Measurements from ENCODE around the gene SRPX. TPM values are rescaled to one million over a fixed set of nuclear protein-coding genes. Genes with fewer than 3 reads are reported as not detected.
A peak's percentile ranks its signal among the peaks of the same experiment; 100 is the strongest.

Gene SRPX
- polyA plus RNA-seq, 2 of the 4 experiments (the other 2 are of a cell fraction): 1.8 to 3.8 TPM

GRCh38 chrX:38240541-38240940 is 19.9 kb upstream of the SRPX start:
- TF ChIP-seq KDM5A (IDR thresholded peaks at IDR 0.05) (no peak), EP300 (IDR thresholded peaks at IDR 0.05) (no peak), CEBPB (IDR thresholded peaks at IDR 0.05) (no peak), ELK1 (IDR thresholded peaks at IDR 0.05; ENCODE audit: low read depth, low read length) (no peak), PBX3 (IDR thresholded peaks at IDR 0.05) (no peak), HOXA7 (CRISPR knock-in tag; IDR thresholded peaks at IDR 0.05) (no peak), HEYL (CRISPR knock-in tag; IDR thresholded peaks at IDR 0.05) (no peak)
- DNase-seq (ENCODE audit: low read depth in 1 of 2, low spot score in 1 of 2) (no peak), ATAC-seq (no peak)

GRCh38 chrX:38236901-38237615 is 16.4 kb upstream of the SRPX start:
- TF ChIP-seq CBX2 (IDR thresholded peaks at IDR 0.05; ENCODE audit: borderline replicate concordance, low read depth): no peak
- TF ChIP-seq ESRRA (IDR thresholded peaks at IDR 0.05; ENCODE audit: borderline replicate concordance, low read length): no peak
- no peak for TF ChIP-seq RARB (CRISPR knock-in tag; IDR thresholded peaks at IDR 0.05)
- peak; percentile 14 for TF ChIP-seq MAFK (IDR thresholded peaks at IDR 0.05; ENCODE audit: partially characterized antibody)
- TF ChIP-seq CHD2 (IDR thresholded peaks at IDR 0.05; ENCODE audit: low read length, partially characterized antibody): no peak
- H3K4me2 ChIP-seq: no peak overlapping the region
- no peak overlapping the region for H3K27ac ChIP-seq
- peaks cover 11% of the 10 kb centered on the region; the same call in 1 of the 3 replicates for H3K4me1 ChIP-seq
- DNase-seq (ENCODE audit: low read depth in 1 of 2, low spot score in 1 of 2) (no peak), ATAC-seq (no peak), FAIRE-seq (peak; percentile 91)
- no peak overlapping the region for H3K4me3 ChIP-seq
- 27% methylated on average over 6 of the region's 6 CpGs for whole genome bisulfite sequencing (ENCODE audit: missing lambda C conversion rate)
- CTCF ChIA-PET: no interaction called here
- POLR2A ChIA-PET: no interaction called here
- no peaks in the 10 kb centered on the region for H3K9me3 ChIP-seq

More at GRCh38 chrX:38240541-38240940, 19.9 kb upstream of the SRPX start:
- CTCF ChIA-PET: no interaction called here
- POLR2A ChIA-PET: no interaction called here
- no peak overlapping the region for H3K4me3 ChIP-seq
- FAIRE-seq: no peak
- no peaks in the 10 kb centered on the region for H3K9me3 ChIP-seq
- 43% methylated on average over 2 of the region's 2 CpGs for WGBS (ENCODE audit: missing lambda C conversion rate)
- H3K27ac ChIP-seq: no peak overlapping the region
- no peak overlapping the region for H3K4me2 ChIP-seq
- H3K4me1 ChIP-seq: no peaks in the 10 kb centered on the region

- Histone ChIP-seq H3K4me2 (peak overlapping the region; percentile 44; the same call in 2 of the 3 replicates), H3K9me3 (no peaks in the 10 kb centered on the region), H3K27ac (peak overlapping the region in 1 of 2 experiments; percentile 60; a peak in 2 of 6 replicates), H3K4me1 (peaks cover 11% of the 10 kb centered on the region; the same call in 1 of the 3 replicates), H3K4me3 (no peak overlapping the region)
- FAIRE-seq: peak; percentile 46
- POLR2A ChIA-PET: no interaction called here
- WGBS (ENCODE audit: missing lambda C conversion rate): 30% methylated on average over 3 of the region's 3 CpGs
- CTCF ChIA-PET: interaction anchor here (0.6 to 2.4 kb wide), 2 partner anchors 67 to 93 kb away, joined by 3 to 9 read pairs; partner anchors contain the start of gene RPGR
- DNase-seq (ENCODE audit: low read depth in 1 of 2, low spot score in 1 of 2): peak in 1 of 2 experiments; percentile 13
- TF ChIP-seq CHD4 (IDR thresholded peaks at IDR 0.05; ENCODE audit: borderline replicate concordance): no peak
- no peak for TF ChIP-seq CHD2 (IDR thresholded peaks at IDR 0.05; ENCODE audit: low read length, partially characterized antibody)
- peak; percentile 34 to 40; a peak in 4 of 6 replicates for ATAC-seq
Observed at GRCh38 chrX:38233891-38234667, 13.4 kb upstream of the SRPX start.

GRCh38 chrX:38232079-38232686 is 11.5 kb upstream of the SRPX start:
- no peak for DNase-seq (ENCODE audit: low read depth in 1 of 2, low spot score in 1 of 2)
- no peak for TF ChIP-seq EP300 (IDR thresholded peaks at IDR 0.05)
- TF ChIP-seq RCOR1 (IDR thresholded peaks at IDR 0.05; ENCODE audit: low read depth, low read length): no peak
- TF ChIP-seq ZNF302 (CRISPR knock-in tag; IDR thresholded peaks at IDR 0.05): no peak
- TF ChIP-seq CBX8 (IDR thresholded peaks at IDR 0.05): no peak
- no peak for TF ChIP-seq CHD2 (IDR thresholded peaks at IDR 0.05; ENCODE audit: low read length, partially characterized antibody)
- no peak for TF ChIP-seq CHD4 (IDR thresholded peaks at IDR 0.05; ENCODE audit: borderline replicate concordance)
- TF ChIP-seq CBX2 (IDR thresholded peaks at IDR 0.05; ENCODE audit: borderline replicate concordance, low read depth): no peak
- no peak for TF ChIP-seq JUN (IDR thresholded peaks at IDR 0.05)
- no peak for TF ChIP-seq SMC3 (IDR thresholded peaks at IDR 0.05)
- Histone ChIP-seq H3K4me2 (no peak overlapping the region), H3K4me3 (no peak overlapping the region), H3K27ac (no peak overlapping the region), H3K4me1 (peaks cover 11% of the 10 kb centered on the region; the same call in 1 of the 3 replicates), H3K9me3 (no peaks in the 10 kb centered on the region)
- POLR2A ChIA-PET: interaction anchor here (0.5 kb wide), 1 partner anchor 9 kb away, joined by 4 read pairs; no protein-coding TSS in a partner anchor
- no peak for ATAC-seq
- 54% methylated on average over 3 of the region's 3 CpGs for WGBS (ENCODE audit: missing lambda C conversion rate)
- CTCF ChIA-PET: interaction anchor here (0.9 to 1.2 kb wide), 3 partner anchors 12 to 95 kb away, joined by 3 read pairs; partner anchors contain the start of genes RPGR and SRPX
- FAIRE-seq: no peak

Data from A549 (cell line).